ENCODE data around the gene PLXNA4. TPM values are rescaled to one million over a fixed set of nuclear protein-coding genes. Genes with fewer than 3 reads are reported as not detected.

The PLXNA4 gene
- polyA plus RNA-seq, 1 donor (not counting 4 experiments of a cell fraction or from before 2014, with no cell fraction given): 0.01 TPM

- H3K27me3 ChIP-seq (ENCODE audit: control insufficient read depth, extremely low read depth, insufficient read depth, low read length): peaks cover 56% of the 10 kb centered on the region
- no peak for DNase-seq (ENCODE audit: low read depth, low spot score)
- no peak for TF ChIP-seq CTCF (optimal IDR thresholded peaks at IDR 0.05 in 1 of 3, IDR thresholded peaks at IDR 0.05 in 1 of 3, conservative IDR thresholded peaks at IDR 0.05 in 1 of 3; ENCODE audit: extremely low read depth in 1 of 3, insufficient read depth in 2 of 3, low read length in 3 of 3)
- TF ChIP-seq EZH2 (IDR thresholded peaks at IDR 0.05; ENCODE audit: low read length): no peak
Measured at GRCh38 chr7:132155715-132156114, 420.6 kb downstream of the PLXNA4 start.

GRCh38 chr7:132154695-132155471, 421.4 kb downstream of the PLXNA4 start:
- Histone ChIP-seq H3K9me3 (ENCODE audit: control insufficient read depth, low read depth, low read length) (no peaks in the 10 kb centered on the region), H3K9ac (ENCODE audit: control insufficient read depth, extremely low read depth, insufficient read depth, low read length) (no peak overlapping the region), H2AFZ (ENCODE audit: control insufficient read depth, low read length) (no peak overlapping the region), H3K27me3 (ENCODE audit: control insufficient read depth, extremely low read depth, insufficient read depth, low read length) (peaks cover 50% of the 10 kb centered on the region), H3K36me3 (ENCODE audit: control insufficient read depth in 2 of 2, extremely low read depth in 1 of 2, insufficient read depth in 2 of 2, low read length in 2 of 2) (no peaks in the 10 kb centered on the region), H3K4me1 (ENCODE audit: control insufficient read depth, extremely low read depth, insufficient read depth, low read length) (no peaks in the 10 kb centered on the region), H3K4me3 (ENCODE audit: control insufficient read depth in 2 of 3, extremely low read depth in 1 of 3, insufficient read depth in 2 of 3, low read depth in 1 of 3, low read length in 3 of 3) (no peak overlapping the region), H3K79me2 (ENCODE audit: control insufficient read depth, insufficient read depth, low read length) (no peaks in the 10 kb centered on the region), H3K27ac (ENCODE audit: control insufficient read depth, insufficient read depth, low read length) (no peak overlapping the region), H3K9me1 (ENCODE audit: control insufficient read depth, extremely low read depth, insufficient read depth, low read length) (no peaks in the 10 kb centered on the region), H4K20me1 (ENCODE audit: control insufficient read depth, extremely low read depth, insufficient read depth, low read length) (no peaks in the 10 kb centered on the region), H3K4me2 (ENCODE audit: control insufficient read depth, extremely low read depth, insufficient read depth, low read depth, low read length) (no peak overlapping the region)
- no peak for DNase-seq (ENCODE audit: low read depth, low spot score)
- TF ChIP-seq CTCF (optimal IDR thresholded peaks at IDR 0.05 in 1 of 3, IDR thresholded peaks at IDR 0.05 in 1 of 3, conservative IDR thresholded peaks at IDR 0.05 in 1 of 3; ENCODE audit: extremely low read depth in 1 of 3, insufficient read depth in 2 of 3, low read length in 3 of 3) (no peak), EZH2 (IDR thresholded peaks at IDR 0.05; ENCODE audit: low read length) (no peak)
- FAIRE-seq: no peak
- dilution Hi-C loops (cut with MboI; ENCODE audit: extremely low pct_ligation_motif_present, low sequenced_read_pairs): no loop called here

More at GRCh38 chr7:132155715-132156114, 420.6 kb downstream of the PLXNA4 start:
- H3K9me1 ChIP-seq (ENCODE audit: control insufficient read depth, extremely low read depth, insufficient read depth, low read length): no peaks in the 10 kb centered on the region
- H3K9ac ChIP-seq (ENCODE audit: control insufficient read depth, extremely low read depth, insufficient read depth, low read length): no peak overlapping the region
- no peak overlapping the region for H3K27ac ChIP-seq (ENCODE audit: control insufficient read depth, insufficient read depth, low read length)
- dilution Hi-C loops (cut with MboI; ENCODE audit: extremely low pct_ligation_motif_present, low sequenced_read_pairs): no loop called here
- H3K79me2 ChIP-seq (ENCODE audit: control insufficient read depth, insufficient read depth, low read length): no peaks in the 10 kb centered on the region
- no peaks in the 10 kb centered on the region for H4K20me1 ChIP-seq (ENCODE audit: control insufficient read depth, extremely low read depth, insufficient read depth, low read length)
- H3K4me2 ChIP-seq (ENCODE audit: control insufficient read depth, extremely low read depth, insufficient read depth, low read depth, low read length): no peak overlapping the region
- FAIRE-seq: no peak
- no peaks in the 10 kb centered on the region for H3K9me3 ChIP-seq (ENCODE audit: control insufficient read depth, low read depth, low read length)
- H3K36me3 ChIP-seq (ENCODE audit: control insufficient read depth in 2 of 2, extremely low read depth in 1 of 2, insufficient read depth in 2 of 2, low read length in 2 of 2): no peaks in the 10 kb centered on the region
- H2AFZ ChIP-seq (ENCODE audit: control insufficient read depth, low read length): no peak overlapping the region
- no peak overlapping the region for H3K4me3 ChIP-seq (ENCODE audit: control insufficient read depth in 2 of 3, extremely low read depth in 1 of 3, insufficient read depth in 2 of 3, low read depth in 1 of 3, low read length in 3 of 3)
- no peaks in the 10 kb centered on the region for H3K4me1 ChIP-seq (ENCODE audit: control insufficient read depth, extremely low read depth, insufficient read depth, low read length)

All from keratinocyte (primary cell).